ENCODE results near the gene HDAC4.

The HDAC4 gene

GRCh38 chr2:239264492-239264837 is 136.4 kb downstream of the HDAC4 start:
- Histone ChIP-seq H3K4me3 (ENCODE audit: low read depth in 1 of 2, low read length in 1 of 2) (peak overlapping the region; percentile 82 to 91), H3K4me1 (ENCODE audit: control insufficient read depth in 1 of 2, insufficient read depth in 1 of 2, low read depth in 1 of 2, low read length in 1 of 2) (peaks cover 93 to 100% of the 10 kb centered on the region in 2 experiments), H3K36me3 (no peaks in the 10 kb centered on the region), H3K27me3 (no peaks in the 10 kb centered on the region), H3K27ac (peak overlapping the region; percentile 93), H3K9me3 (no peaks in the 10 kb centered on the region)
- no peak for TF ChIP-seq CTCF (IDR thresholded peaks at IDR 0.05)

DNA sequence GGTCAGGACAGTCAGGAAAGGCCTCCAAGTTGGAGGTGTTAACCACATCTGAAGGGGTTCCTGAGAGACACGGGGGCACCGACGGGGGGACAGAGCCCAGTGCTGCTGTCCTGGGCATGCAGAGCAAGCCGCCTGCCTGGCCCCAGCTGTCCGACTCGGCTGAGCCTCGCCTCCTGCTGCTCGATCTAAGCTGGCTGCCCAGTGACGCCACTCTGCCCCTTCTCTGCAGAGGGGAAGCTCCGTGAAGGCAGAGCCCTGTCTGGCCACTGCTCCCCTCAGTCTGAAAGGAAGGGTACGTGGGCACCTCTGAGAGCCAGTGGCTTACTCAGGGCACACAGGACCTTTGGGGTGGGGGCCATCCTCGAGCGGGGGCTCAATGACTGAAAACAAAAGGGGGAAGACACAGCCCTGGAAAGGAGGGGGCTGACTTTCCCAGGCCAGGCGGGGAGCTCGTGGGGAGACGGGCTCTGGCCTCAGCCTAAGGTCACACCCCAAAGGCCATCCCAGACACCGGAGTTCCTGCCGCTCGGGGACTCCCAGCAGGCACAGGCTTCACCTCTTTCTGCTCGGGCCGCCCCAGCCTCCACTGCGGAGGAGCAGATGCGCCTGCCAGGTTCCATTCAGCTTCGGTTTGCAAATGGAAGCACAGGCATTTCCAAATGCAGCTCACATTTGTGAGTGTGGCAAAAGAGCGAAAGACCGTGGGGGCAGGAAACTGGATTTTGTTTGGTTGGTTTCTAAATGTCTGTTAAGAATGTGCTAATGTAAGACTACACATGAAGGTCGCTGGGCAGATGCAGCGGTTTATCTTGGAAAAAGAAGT is 136.9 kb downstream of the HDAC4 start:
- Histone ChIP-seq H3K27ac (peak overlapping the region; percentile 93), H3K27me3 (no peaks in the 10 kb centered on the region), H3K4me1 (ENCODE audit: control insufficient read depth in 1 of 2, insufficient read depth in 1 of 2, low read depth in 1 of 2, low read length in 1 of 2) (peaks cover 93 to 100% of the 10 kb centered on the region in 2 experiments), H3K4me3 (ENCODE audit: low read depth in 1 of 2, low read length in 1 of 2) (peak overlapping the region; percentile 82 to 91), H3K9me3 (no peaks in the 10 kb centered on the region), H3K36me3 (no peaks in the 10 kb centered on the region)
- no peak for TF ChIP-seq CTCF (IDR thresholded peaks at IDR 0.05)

DNA sequence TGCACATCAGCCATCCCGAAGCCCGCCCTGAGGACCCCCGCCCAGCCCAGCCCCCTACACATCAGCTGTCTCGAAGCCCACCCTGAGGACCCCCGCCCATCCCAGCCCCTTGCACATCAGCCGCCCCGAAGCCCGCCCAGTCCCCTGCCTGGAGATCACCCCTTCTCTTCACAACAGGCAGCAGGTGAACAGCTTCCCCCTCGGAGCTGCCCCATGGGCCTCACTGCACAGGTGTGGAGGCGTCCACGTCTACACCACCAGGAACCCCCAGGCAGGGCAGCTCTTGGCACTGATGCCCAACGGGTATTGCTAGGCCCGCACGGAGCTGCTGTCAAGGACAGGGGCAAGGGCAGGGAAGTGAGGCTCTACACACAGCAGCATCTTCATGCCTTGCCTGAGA is 137.6 kb downstream of the HDAC4 start:
- Histone ChIP-seq H3K4me3 (ENCODE audit: low read depth in 1 of 2, low read length in 1 of 2) (peak overlapping the region in 1 of 2 experiments; percentile 91), H3K4me1 (ENCODE audit: control insufficient read depth in 1 of 2, insufficient read depth in 1 of 2, low read depth in 1 of 2, low read length in 1 of 2) (peaks cover 93 to 100% of the 10 kb centered on the region in 2 experiments), H3K9me3 (no peaks in the 10 kb centered on the region), H3K36me3 (no peaks in the 10 kb centered on the region), H3K27ac (peak overlapping the region; percentile 93), H3K27me3 (no peaks in the 10 kb centered on the region)
- no peak for TF ChIP-seq CTCF (IDR thresholded peaks at IDR 0.05)

DNA sequence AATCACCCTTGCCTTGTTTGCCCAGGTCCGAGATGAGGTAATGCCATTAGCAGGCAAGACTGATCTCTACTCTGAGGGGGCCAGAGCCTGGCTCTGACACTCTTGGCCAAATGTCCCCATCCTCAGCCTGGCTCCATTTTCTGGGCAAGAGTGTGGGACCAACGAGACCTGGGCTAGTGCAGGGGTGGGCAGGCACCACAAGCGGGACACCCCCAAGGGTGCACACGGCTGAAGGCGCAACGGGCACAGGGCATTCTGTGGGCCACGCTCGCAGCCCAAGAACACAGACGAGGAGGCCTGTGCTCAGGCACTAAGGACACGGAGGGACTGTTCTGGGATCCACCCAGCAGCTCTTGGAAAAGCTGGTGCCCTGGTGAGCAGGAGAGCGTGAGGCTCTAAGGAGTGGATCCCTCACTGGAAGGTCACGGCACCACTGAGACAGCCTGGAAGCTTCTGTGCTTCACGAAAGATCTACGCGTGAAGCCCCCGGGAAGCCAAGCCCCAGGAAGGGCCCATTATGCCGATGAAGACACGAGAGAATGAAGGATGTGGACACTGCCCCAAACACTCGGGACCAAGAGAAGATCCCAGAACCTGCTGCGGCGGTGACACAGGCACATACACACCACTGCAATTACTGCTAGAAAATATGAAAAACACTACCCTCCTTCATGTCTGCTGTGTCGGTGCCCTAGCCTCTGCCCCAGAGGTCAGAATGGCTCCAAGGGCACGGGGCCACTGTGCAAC is 138.2 kb downstream of the HDAC4 start:
- Histone ChIP-seq H3K4me3 (ENCODE audit: low read depth in 1 of 2, low read length in 1 of 2) (no peak overlapping the region), H3K27me3 (no peaks in the 10 kb centered on the region), H3K9me3 (no peaks in the 10 kb centered on the region), H3K27ac (peak overlapping the region; percentile 86), H3K4me1 (ENCODE audit: control insufficient read depth in 1 of 2, insufficient read depth in 1 of 2, low read depth in 1 of 2, low read length in 1 of 2) (peaks cover 93 to 100% of the 10 kb centered on the region in 2 experiments), H3K36me3 (no peaks in the 10 kb centered on the region)
- TF ChIP-seq CTCF (IDR thresholded peaks at IDR 0.05) = no peak

- Histone ChIP-seq H3K36me3 (no peaks in the 10 kb centered on the region), H3K4me3 (ENCODE audit: low read depth in 1 of 2, low read length in 1 of 2) (no peak overlapping the region), H3K27ac (peak overlapping the region; percentile 86), H3K4me1 (ENCODE audit: control insufficient read depth in 1 of 2, insufficient read depth in 1 of 2, low read depth in 1 of 2, low read length in 1 of 2) (peaks cover 93 to 100% of the 10 kb centered on the region in 2 experiments), H3K27me3 (no peaks in the 10 kb centered on the region), H3K9me3 (no peaks in the 10 kb centered on the region)
- TF ChIP-seq CTCF (IDR thresholded peaks at IDR 0.05) = no peak
These were observed 138.9 kb downstream of the HDAC4 start for GRCh38 chr2:239261796-239262483.
